ENCODE results near the gene ADGRA1.

GRCh38 chr10:133040198-133040597 lies 47.5 kb upstream of the ADGRA1 start:
- no peak for TF ChIP-seq POLR2A (IDR thresholded peaks at IDR 0.05; ENCODE audit: low read length)
- TF ChIP-seq GATA1 (IDR thresholded peaks at IDR 0.05; ENCODE audit: low read depth, low read length), result no peak
